ENCODE measurements around the gene TYMS.
"Not testable (repeated sequence)": the region's sequence is repeated elsewhere in the genome, so short reads cannot be mapped to it uniquely, and the experiment has no call there.

TYMS gene

GRCh38 chr18:675307-675706 lies 17.9 kb downstream of the TYMS start:
- intact Hi-C loops (cut with DNase I): no loop called here
- no peak for DNase-seq

- no peak for DNase-seq
- intact Hi-C loops (cut with DNase I): no loop called here
Observed at GRCh38 chr18:676069-676468, 18.6 kb downstream of the TYMS start.

DNA sequence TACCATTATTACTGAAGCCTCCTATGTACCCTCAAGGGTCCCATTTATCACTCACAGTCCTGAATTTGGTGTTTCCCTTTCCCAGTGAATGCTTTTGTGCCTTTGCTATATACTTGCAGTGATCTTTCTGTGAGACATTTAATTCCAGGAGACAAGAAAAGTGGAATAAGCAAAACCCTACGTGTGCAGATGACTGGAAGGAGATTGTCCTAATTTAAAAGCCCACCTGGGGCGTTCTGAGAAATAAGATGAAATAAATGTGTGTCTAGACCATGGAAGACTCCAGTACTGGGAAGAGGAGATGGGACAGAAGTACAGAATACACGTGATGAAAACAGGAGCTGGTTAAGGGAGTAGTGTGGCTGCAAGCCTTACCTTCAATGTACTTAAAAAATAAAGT lies 19.3 kb downstream of the TYMS start:
- no peak for DNase-seq
- intact Hi-C loops (cut with DNase I): no loop called here

DNA sequence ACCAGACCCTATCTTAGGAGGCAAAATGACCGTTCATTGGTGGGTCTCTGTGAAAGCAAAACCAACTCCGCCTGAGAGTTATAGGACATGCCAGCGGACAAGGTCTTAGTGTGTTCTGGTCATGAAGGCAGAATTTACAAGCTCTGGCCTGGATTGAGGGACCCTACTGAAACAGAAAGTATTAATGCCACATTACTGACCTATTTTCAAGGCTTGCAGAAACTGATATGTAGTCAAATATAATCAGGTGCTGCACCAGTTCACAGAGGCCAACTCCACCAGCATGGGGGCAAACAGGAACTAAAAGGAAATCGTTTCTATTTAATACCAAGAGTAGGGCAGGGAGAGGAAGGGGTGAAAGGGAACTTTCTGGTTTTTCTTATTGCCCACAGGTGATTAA lies 19.7 kb downstream of the TYMS start:
- intact Hi-C loops (cut with DNase I): no loop called here
- DNase-seq: no peak

DNA sequence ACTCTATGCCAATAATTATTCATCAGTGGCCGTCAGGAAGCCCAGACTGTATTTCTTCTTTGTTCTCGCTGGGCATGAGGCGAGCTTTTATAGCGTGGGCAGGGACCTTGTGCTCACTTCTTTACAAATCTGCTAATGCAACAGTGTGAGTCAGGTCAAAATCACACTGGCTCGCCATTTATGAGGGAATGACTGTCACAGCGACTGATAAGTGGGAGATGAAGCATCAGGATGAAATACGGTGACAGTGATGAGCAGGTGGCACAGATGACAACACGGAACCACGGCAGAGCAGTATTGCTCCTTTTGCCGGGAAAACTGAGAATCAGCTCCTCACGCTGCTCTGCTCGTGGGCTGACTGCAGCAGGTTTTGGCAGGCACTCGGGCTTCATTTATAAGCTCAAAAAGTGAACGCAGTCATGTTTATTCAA lies 20.5 kb downstream of the TYMS start:
- intact Hi-C loops (cut with DNase I): no loop called here
- peak in 3 of 10 donors; percentile 34 to 85 (median 34) for DNase-seq

GRCh38 chr18:678482-679182 lies 21.2 kb downstream of the TYMS start:
- intact Hi-C loops (cut with DNase I): no loop called here

DNA sequence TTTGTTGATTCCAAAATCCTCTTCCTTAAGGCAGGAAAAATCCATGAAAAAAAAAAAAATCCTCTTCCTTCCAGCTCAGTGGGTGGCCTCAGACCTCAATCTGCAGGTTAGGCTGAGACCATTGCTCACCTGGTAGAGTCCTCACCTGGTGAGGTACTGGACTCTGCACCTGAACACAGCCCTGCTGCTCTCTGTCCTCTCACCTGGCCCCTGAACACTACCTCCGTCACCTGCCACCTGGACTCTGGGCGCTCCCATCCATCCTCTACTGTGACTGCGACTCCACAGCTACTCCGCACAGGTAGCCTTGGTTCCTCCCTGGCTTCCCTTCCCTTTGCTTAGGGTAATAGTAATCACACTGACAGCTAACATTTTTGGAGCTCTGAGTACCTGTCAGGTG lies 22.1 kb downstream of the TYMS start:
- intact Hi-C loops (cut with DNase I): no loop called here
- no peak for DNase-seq

More at GRCh38 chr18:678482-679182, 21.2 kb downstream of the TYMS start:
- DNase-seq: no peak

GRCh38 chr18:680392-680791 lies 22.9 kb downstream of the TYMS start:
- DNase-seq: peak in 4 of 10 donors; percentile 34 to 86 (median 58)
- intact Hi-C loops (cut with DNase I): no loop called here

DNA sequence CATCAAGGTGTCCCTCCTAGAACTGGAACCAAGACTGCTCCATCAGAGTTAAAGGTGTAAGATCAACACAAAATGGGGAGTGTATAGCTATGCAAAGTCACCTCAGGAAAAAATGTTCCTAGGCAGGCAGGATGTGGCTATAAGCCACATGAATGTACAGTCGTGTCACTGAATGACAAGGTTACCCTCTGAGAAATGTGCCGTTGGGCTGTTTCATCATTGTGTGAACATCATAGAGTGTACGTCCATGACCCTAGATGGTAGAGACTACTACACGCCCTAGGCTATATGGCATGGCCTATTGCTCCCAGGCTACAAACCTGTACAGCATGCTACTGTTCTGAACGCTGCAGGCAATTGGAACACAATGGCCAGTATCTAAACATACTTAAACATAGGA lies 24.5 kb downstream of the TYMS start:
- DNase-seq: no peak

DNA sequence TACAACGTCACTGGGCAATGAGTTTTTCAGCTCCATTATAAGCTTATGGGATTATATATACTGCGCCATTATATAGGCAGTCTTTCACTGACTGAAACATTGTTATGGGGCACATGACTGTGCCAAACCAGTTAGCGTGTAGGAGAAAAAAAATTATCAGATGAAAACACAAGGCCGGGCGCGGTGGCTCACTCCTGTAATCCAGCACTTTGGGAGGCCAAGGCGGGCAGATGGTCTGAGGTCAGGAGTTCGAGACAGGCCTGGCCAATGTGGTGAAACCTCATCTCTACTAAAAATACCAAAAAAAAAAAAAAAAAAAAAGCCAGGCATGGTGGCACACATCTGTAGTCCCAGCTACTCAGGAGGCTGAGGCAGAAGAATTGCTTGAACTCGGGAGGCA lies 25.0 kb downstream of the TYMS start:
- DNase-seq; intact Hi-C loops (cut with DNase I): not testable (repeated sequence)

More for the DNA sequence above, 24.5 kb downstream of the TYMS start:
- intact Hi-C loops (cut with DNase I): no loop called here

GRCh38 chr18:682833-683232 lies 25.4 kb downstream of the TYMS start:
- no peak for DNase-seq
- intact Hi-C loops (cut with DNase I): no loop called here

- DNase-seq: no peak
- intact Hi-C loops (cut with DNase I): no loop called here
Observed at GRCh38 chr18:683531-683930, 26.1 kb downstream of the TYMS start.

DNA sequence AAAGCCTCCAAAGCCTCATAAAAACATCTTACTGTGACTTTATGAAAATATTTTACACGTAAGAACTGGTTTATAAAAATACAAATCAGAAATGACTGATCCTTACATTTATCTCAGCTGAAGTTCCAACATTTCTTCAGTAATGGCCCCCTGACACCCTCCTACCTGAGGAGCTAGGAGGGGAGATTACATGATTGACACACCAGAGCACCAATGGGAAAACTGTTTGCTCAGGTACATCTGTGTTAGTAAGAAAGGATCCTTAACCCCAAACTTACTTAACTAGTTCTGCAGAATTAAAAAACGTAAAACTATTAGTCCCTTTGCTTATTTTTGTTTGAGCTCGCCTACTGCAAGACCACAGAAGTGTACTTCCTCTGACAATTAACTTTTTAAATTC lies 28.0 kb downstream of the TYMS start:
- intact Hi-C loops (cut with DNase I): no loop called here
- DNase-seq: no peak

- DNase-seq: peak in 1 of 10 donors; percentile 77
- intact Hi-C loops (cut with DNase I): no loop called here
Observed at GRCh38 chr18:686339-687111, 29.1 kb downstream of the TYMS start.

- DNase-seq: no peak
- intact Hi-C loops (cut with DNase I): no loop called here
Observed at GRCh38 chr18:688323-688722, 30.9 kb downstream of the TYMS start.

- no peak for DNase-seq
- intact Hi-C loops (cut with DNase I): no loop called here
Observed at GRCh38 chr18:692824-693223, 35.4 kb downstream of the TYMS start.

DNA sequence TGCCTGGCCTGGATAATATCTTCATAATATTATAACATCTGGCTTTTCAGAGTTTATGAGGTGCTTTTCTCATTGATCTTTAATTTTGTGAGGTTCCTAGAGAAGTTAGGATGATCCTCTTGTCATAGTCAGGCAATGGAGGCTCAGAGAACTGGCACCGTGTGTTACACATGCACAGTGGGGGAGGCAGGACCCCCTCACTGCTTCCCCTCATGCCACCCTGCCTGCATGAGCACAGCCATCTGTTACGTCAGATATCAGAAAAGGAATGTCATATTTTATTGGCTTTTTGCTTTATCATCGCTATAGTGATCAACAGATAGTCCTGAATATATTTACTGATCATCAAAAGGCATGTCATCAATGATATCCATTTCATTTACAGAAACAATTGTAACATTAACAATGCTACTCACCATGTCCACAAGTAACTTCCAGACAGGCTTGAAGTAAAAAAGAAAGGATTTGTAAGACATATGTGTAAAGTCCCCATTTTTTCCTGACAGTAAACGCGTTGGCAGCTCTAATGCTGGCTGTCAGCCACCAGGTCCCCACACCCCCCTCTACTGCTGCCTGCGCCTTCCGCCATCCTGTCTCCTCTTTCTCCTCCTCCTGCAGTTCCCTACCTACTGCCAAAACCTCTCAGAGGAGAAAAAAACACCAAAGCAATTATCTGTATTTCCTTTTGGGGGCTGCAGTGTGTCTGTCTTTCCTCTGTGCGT lies 36.2 kb downstream of the TYMS start:
- intact Hi-C loops (cut with DNase I): no loop called here
- DNase-seq: no peak

GRCh38 chr18:697012-697411 lies 39.6 kb downstream of the TYMS start:
- intact Hi-C loops (cut with DNase I): no loop called here
- DNase-seq: no peak

- intact Hi-C loops (cut with DNase I): no loop called here
- DNase-seq: no peak
Observed at GRCh38 chr18:697800-698199, 40.3 kb downstream of the TYMS start.

- no peak for DNase-seq
- intact Hi-C loops (cut with DNase I): no loop called here
Observed at GRCh38 chr18:703213-703967, 45.9 kb downstream of the TYMS start.

DNA sequence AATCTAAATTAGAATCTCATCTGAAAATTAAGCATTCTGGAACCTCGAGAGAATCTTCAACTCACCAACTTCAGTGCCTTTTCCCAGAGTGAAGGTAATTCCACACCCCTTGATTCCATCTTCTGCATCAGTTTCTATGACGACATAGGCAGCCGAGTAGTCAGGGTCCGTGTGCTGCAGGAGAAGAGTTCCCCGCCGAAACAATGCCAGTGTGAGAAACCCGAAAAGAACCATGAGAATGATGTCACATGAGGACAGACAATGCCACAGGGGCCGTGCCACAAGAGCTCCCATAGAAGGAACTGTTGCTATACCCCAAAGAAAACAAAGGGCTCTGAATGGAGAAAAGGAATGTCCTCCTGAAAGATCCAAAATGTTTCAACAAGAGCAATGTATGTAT lies 49.0 kb downstream of the TYMS start:
- DNase-seq: peak in 1 of 10 donors; percentile 26
- intact Hi-C loops (cut with DNase I): no loop called here
